ENCODE results near the gene ATP8A1.

- TF ChIP-seq TAF1 (IDR thresholded peaks at IDR 0.05; ENCODE audit: low read depth) (no peak), SMC3 (conservative IDR thresholded peaks at IDR 0.05; ENCODE audit: poor library complexity) (no peak), CTCF (IDR thresholded peaks at IDR 0.05; ENCODE audit: poor library complexity, severe bottlenecking) (no peak)
These were observed 24.1 kb downstream of the ATP8A1 start for GRCh38 chr4:42632653-42633382.
